Progenitor cell of endocrine pancreas (in vitro differentiated cells): Measurements from ENCODE around the gene HOXD9. TPM values are rescaled to one million over a fixed set of nuclear protein-coding genes. Genes with fewer than 3 reads are reported as not detected.

Source experiments
- DNase-seq: peaks from one replicate; pipeline ENCODE4 v3.0.0; 2021; ENCODE audit warnings: low spot score; ENCODE audit not compliant: unreplicated experiment
- H3K27ac Mint-ChIP-seq: 2 replicates; pipeline ENCODE4 v1.8.0; 2021; ENCODE audit warnings: mild to moderate bottlenecking, moderate library complexity, mixed read lengths
- H3K27me3 Mint-ChIP-seq: 2 replicates; pipeline ENCODE4 v1.8.0; 2021; ENCODE audit warnings: mixed read lengths
- H3K36me3 Mint-ChIP-seq: 2 replicates; pipeline ENCODE4 v1.8.0; 2022; ENCODE audit warnings: mixed read lengths; ENCODE audit not compliant: insufficient read depth
- H3K4me1 Mint-ChIP-seq: 2 replicates; pipeline ENCODE4 v1.8.0; 2021; ENCODE audit warnings: low read depth, mixed read lengths
- H3K4me3 Mint-ChIP-seq: 2 replicates; pipeline ENCODE4 v1.8.0; 2021; ENCODE audit warnings: low read depth, mild to moderate bottlenecking, moderate library complexity, mixed read lengths
- H3K9me3 Mint-ChIP-seq: 2 replicates; pipeline ENCODE4 v1.8.0; 2021; ENCODE audit warnings: low read depth, mixed read lengths
- CTCF ChIP-seq: fragments of 200-600 bp; sonication (generic); IDR thresholded peaks from one replicate; pipeline ENCODE4 v1.5.0; 2021; ENCODE audit warnings: antibody characterized with exemption, mild to moderate bottlenecking; ENCODE audit not compliant: unreplicated experiment
- long read RNA-seq: library from polyadenylated mRNA; unstranded; transcript quantifications from one replicate; pipeline ENCODE4 v2.0.0, GENCODE V29; 2020
- total RNA-seq: library from RNA; stranded (reverse); gene quantifications from 2 replicates; pipeline ENCODE4 v1.2.1, GENCODE V29; 2021

The HOXD9 gene
- total RNA-seq, result not detected in 2 replicates
- long read RNA-seq, result 0 reads

GRCh38 chr2:176122683-176123410, at the start of gene HOXD9:
HOXD9 (plus strand) TSS chr2:176122719; CDS start chr2:176122769, 50 bp downstream.
- no peak for DNase-seq
- Mint-ChIP-seq H3K9me3 (no peaks in the 10 kb centered on the region), H3K36me3 (no peaks in the 10 kb centered on the region), H3K27ac (no peak within 1 kb of the TSS), H3K27me3 (peaks cover 92% of the 10 kb centered on the region), H3K4me3 (peak within 1 kb of the TSS; percentile 61), H3K4me1 (no peaks in the 10 kb centered on the region)
- no peak for TF ChIP-seq CTCF

DNA sequence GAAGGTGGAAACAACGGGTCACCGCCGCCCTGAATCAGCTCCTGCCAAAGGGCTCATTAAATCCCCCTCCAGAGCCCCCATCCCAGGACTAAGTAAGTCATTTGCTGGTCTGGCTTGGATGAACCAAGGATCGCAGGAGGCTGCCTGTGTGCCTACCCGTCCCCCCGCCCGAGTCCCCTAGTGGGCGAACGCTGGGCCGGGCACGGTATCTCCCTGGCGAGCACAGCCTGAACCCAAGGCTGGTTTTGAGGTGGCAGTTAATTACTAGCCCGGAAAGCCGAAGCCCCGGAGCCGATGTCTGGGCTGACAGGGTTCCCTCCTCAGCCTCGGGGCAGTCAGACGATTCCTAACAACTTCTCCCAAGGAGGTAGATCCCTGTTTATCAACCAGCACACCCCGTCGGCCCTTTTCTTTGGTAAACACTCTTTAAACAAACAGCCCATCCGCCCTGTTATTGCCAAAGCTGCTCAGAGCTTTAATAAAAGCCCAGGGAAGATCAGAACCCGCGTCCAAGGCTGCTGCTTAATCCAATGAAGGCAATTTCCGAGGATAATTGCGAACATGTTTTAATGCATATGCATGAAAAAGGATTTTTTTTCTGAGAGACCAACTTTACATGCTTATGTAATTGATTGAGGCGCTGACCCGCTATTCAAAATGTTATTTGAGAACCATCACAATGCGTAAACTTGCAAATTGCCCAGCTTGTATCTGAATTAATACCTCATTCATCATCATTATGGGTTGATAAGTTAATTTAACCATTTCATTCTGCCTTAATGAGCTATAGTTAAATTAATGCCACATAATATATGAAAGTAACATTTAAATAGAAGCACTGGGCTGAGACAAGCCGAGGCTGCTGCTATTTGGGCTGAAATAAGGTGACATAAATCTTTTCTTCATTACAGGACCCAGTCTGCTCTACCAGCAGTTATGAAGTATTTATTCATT, 49.3 kb upstream of the HOXD9 start:
- peaks cover 96% of the 10 kb centered on the region for H3K27me3 Mint-ChIP-seq
- H3K36me3 Mint-ChIP-seq, result no peaks in the 10 kb centered on the region
- no peak overlapping the region for H3K27ac Mint-ChIP-seq
- DNase-seq, result no peak
- TF ChIP-seq CTCF, result no peak
- no peak overlapping the region for H3K4me3 Mint-ChIP-seq
- H3K4me1 Mint-ChIP-seq, result peaks cover 1% of the 10 kb centered on the region
- H3K9me3 Mint-ChIP-seq, result no peaks in the 10 kb centered on the region

DNA sequence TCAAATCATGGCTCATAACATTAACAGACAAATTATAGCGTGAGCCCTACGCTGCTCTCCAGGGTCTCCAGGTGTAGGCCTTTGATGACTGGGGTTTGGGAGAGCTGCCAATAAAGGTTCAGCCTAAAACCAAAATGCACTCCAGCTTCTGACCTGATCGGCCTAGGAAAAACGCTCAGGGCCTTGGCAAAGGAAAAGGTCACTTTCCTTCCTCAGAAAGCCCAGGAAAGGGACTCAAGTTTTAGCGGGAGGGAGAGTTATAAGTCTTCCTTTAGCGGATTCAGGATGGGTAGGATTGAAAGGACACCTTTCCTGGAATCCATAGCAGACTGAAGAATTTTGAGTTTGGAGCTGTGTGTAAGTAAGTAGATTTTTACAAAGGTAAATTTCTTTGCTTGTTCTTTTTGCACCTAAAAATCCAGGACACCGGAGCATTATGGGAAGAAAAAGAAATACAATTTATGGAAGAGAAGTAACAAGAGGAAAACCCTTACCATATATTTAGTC, 47.5 kb upstream of the HOXD9 start:
- no peak for TF ChIP-seq CTCF
- DNase-seq, result no peak
- Mint-ChIP-seq H3K4me1 (peaks cover 1% of the 10 kb centered on the region), H3K27ac (no peak overlapping the region), H3K4me3 (no peak overlapping the region), H3K36me3 (no peaks in the 10 kb centered on the region), H3K9me3 (no peaks in the 10 kb centered on the region), H3K27me3 (peaks cover 94% of the 10 kb centered on the region)

DNA sequence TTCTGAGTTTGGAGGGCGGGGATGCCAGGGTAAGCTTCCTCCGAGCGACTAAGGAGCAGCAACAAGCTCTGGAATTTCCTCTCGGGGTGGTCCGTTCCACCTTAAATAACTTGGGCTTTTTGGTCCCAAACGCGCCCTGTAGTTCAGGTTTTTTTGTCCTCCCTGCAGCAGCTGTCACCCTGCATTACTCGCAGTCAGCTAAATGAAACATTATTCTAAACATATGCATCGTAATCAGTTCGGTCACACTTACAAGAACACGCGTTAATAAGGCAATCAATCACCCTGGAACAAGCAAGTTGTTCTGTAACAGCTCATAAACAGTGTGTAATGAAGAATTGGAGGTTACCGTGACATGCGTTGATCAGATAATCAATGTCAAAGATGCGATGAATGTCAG, 47.0 kb upstream of the HOXD9 start:
- peaks cover 90% of the 10 kb centered on the region for H3K27me3 Mint-ChIP-seq
- H3K4me3 Mint-ChIP-seq, result no peak overlapping the region
- DNase-seq, result no peak
- H3K9me3 Mint-ChIP-seq, result no peaks in the 10 kb centered on the region
- H3K4me1 Mint-ChIP-seq, result peaks cover 1% of the 10 kb centered on the region
- TF ChIP-seq CTCF, result no peak
- no peak overlapping the region for H3K27ac Mint-ChIP-seq
- no peaks in the 10 kb centered on the region for H3K36me3 Mint-ChIP-seq

GRCh38 chr2:176076063-176076462, 46.5 kb upstream of the HOXD9 start:
- Mint-ChIP-seq H3K36me3 (no peaks in the 10 kb centered on the region), H3K27ac (no peak overlapping the region), H3K4me1 (peaks cover 1% of the 10 kb centered on the region), H3K27me3 (peaks cover 90% of the 10 kb centered on the region), H3K9me3 (no peaks in the 10 kb centered on the region), H3K4me3 (no peak overlapping the region)
- no peak for TF ChIP-seq CTCF
- DNase-seq, result no peak
